GM15510 (cell line): ENCODE results near the gene GATB.

Source experiments
- POLR2A ChIP-seq: IDR thresholded peaks from 3 replicates; pipeline ENCODE4 v1.6.1; 2011; ENCODE audit warnings: borderline replicate concordance; ENCODE audit not compliant: insufficient read length; ENCODE audit errors: extremely low read depth

The GATB gene

GRCh38 chr4:151664289-151664688 lies 96.5 kb downstream of the GATB start:
- no peak for TF ChIP-seq POLR2A

DNA sequence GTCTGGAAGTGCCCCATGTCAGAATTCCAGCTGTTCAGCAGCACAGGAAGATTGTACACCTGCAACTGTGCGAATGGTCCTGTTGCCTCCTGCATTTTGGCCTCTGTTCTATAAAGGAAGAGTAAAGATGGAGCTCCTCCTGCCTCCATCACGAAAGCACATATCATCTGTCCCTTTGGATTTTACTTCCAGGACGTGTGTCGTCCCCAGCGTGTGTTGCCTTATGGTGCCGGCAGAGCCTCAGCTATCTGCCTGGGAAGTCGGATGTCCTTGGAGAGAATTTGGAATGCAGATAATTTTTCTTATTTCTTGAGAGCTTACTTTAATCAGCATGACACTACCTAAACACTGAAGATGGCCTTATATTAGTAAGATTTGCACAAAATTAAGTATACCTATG lies 97.7 kb downstream of the GATB start:
- TF ChIP-seq POLR2A: no peak

- no peak for TF ChIP-seq POLR2A
Measured at GRCh38 chr4:151661873-151662272, 98.9 kb downstream of the GATB start.

DNA sequence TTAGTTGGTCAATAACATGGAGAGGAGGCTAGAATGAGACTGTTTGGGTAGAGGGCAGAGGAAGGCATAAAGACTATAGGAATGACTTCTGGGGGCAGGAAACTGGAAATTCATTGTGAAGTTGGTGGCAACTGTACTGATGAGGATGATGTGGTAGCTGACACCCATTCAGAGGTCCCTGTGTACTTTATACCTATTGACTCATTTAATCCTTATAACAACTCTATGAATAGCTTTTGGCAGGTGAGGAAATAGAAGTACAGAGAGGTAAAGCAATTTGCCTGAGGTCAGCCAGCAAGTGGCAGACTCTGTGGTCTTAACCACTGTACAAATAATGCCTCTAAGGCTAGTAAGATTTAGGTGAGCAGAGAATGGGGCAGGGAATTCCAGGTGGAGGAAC lies 100.1 kb downstream of the GATB start:
- TF ChIP-seq POLR2A: no peak

- no peak for TF ChIP-seq POLR2A
Measured at GRCh38 chr4:151659601-151660364, 101.0 kb downstream of the GATB start.

GRCh38 chr4:151658959-151659600 lies 101.7 kb downstream of the GATB start:
- TF ChIP-seq POLR2A: no peak

GRCh38 chr4:151657896-151658295 lies 102.9 kb downstream of the GATB start:
- TF ChIP-seq POLR2A: no peak

GRCh38 chr4:151656058-151656457 lies 104.7 kb downstream of the GATB start:
- TF ChIP-seq POLR2A: no peak

- TF ChIP-seq POLR2A: no peak
Measured at GRCh38 chr4:151653548-151653918, 107.3 kb downstream of the GATB start.

GRCh38 chr4:151652841-151653547 lies 107.8 kb downstream of the GATB start:
- no peak for TF ChIP-seq POLR2A

DNA sequence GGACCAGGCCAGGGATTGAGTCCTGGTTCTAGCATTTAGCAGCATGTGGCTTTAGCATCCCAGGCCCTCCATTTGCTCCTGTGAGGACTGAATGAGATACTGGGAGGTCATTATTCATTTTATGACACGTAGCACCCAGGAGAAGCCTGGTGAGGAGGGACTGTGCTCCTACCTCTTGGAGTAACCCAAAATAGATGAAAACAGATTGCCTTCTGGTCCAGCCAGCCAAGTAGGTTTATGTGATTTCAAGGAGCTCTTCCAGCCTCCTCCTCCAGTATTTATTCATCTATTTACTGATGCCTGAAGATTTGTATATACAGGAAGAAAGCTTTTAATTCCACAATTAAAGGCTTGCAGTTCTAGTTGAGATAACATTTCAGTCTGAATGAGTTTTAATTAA lies 109.3 kb downstream of the GATB start:
- no peak for TF ChIP-seq POLR2A

DNA sequence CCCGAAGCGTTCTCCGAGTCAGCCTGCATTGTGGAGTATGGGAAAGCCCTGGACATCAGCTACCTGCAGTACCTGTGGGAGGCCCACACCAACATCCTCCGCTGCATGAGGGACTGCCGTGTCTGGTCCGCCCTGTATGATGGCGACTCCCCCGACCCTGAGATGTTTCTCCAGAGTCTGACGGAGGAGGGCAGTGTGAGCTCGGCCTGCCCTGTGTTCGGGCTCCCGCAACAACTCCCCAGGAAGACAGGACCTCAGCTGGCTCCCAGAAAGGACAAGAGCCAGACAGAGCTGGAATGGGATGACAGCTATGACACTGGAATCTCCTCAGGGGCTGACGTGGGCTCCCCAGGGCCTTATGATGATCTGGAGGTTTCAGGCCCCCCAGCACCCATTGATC lies 111.3 kb downstream of the GATB start:
- no peak for TF ChIP-seq POLR2A

DNA sequence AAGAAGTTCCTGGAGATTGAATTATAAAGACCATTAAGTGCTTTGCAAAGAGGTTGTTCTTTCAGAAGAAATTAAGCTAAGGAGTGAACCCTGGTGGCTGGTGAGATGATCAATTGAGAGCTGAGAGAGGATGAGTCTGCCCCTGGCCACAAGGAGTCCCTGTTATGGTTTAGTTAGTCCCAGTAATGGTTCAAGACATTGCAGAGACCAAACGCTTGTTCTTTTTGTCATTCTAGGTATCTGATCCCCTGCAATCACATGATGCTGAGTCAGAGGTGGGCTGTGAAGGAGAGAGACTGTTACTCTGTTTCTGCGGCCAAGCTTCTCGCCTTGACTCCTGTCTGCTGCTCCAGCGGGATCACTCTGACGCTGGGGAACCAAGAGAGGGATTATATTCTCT lies 114.5 kb downstream of the GATB start:
- TF ChIP-seq POLR2A: no peak

- no peak for TF ChIP-seq POLR2A
Measured at GRCh38 chr4:151644622-151645021, 116.2 kb downstream of the GATB start.

DNA sequence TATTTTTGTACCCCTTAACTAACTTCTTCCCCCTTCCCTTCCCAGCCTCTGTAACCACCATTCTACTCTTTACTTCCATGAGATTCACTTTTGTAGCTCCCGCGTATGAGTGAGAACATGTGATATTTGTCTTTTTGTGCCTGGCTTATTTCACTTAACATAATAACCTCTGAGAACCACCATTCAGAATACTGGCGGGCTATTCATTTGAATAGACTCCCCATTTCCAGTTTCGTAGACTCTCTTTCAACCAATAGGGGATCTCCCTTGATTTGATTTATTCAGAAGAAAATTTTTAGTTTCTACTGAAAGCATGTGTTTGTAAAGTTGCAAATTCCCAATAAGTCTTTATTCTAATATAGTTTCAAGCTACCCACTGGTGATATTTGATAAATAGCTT lies 117.2 kb downstream of the GATB start:
- TF ChIP-seq POLR2A: no peak

DNA sequence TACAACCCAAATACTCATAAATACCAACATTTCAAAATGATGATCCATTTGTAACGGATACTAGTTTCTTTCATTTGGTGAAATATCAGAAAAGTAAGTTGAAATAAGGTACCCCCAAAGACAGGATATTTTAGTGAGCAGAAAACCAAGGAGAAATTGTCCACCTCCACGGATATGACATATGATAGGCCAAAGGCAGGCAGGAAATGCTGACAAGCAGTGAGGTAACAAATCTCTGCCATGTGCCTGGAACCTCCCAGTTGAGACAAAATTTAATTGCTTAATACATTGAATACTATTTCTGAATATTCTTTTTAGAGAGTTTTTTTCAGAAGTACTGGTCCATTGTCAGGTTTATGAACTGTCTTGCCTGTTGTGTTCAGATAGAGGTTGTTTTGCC lies 118.8 kb downstream of the GATB start:
- TF ChIP-seq POLR2A: no peak
